Breast epithelium (tissue), 3 donors: ENCODE results near the gene ETS1.

Experiments used
- POLR2AphosphoS5 ChIP-seq, 3 donors: sonication (generic); formaldehyde crosslinking; IDR thresholded peaks; one replicate each; pipeline ENCODE4 v1.6.1; 2017; ENCODE audit warnings: antibody characterized with exemption in 3 of 3
- TF ChIP-seq, protein P1 (sequence below), 3 donors: fragments of 450-650 bp; IDR thresholded peaks; one replicate each; pipeline ENCODE4 v1.5.1; 2016 to 2017; ENCODE audit warnings: antibody characterized with exemption in 3 of 3, mild to moderate bottlenecking in 3 of 3, moderate library complexity in 3 of 3

DNA sequence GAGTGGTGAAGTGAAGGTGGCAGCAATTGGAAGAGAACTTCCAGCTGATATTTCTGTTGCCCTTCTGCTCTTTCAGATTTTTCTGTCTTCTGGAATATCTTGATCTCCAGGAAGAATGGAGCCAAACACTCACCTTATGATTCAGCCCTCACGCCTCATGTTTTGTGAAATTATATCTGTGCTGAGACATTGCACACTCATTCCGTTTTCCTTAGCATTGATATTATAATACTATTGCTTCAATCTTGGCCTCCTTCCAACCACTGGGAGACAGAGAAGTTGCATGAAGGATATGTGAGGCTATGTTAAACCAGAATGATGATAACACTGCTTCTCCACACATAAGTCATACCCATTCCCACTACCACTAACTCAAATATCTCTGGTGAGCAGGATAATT, 177.9 kb downstream of the ETS1 start:
- TF ChIP-seq, protein P1, sequence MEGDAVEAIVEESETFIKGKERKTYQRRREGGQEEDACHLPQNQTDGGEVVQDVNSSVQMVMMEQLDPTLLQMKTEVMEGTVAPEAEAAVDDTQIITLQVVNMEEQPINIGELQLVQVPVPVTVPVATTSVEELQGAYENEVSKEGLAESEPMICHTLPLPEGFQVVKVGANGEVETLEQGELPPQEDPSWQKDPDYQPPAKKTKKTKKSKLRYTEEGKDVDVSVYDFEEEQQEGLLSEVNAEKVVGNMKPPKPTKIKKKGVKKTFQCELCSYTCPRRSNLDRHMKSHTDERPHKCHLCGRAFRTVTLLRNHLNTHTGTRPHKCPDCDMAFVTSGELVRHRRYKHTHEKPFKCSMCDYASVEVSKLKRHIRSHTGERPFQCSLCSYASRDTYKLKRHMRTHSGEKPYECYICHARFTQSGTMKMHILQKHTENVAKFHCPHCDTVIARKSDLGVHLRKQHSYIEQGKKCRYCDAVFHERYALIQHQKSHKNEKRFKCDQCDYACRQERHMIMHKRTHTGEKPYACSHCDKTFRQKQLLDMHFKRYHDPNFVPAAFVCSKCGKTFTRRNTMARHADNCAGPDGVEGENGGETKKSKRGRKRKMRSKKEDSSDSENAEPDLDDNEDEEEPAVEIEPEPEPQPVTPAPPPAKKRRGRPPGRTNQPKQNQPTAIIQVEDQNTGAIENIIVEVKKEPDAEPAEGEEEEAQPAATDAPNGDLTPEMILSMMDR (IDR thresholded peaks at IDR 0.05): no peak
- no peak for TF ChIP-seq POLR2AphosphoS5 (IDR thresholded peaks at IDR 0.05)
